Esophagus squamous epithelium (tissue), 5 donors: ENCODE data around the gene DGKB. TPM values are rescaled to one million over a fixed set of nuclear protein-coding genes. Genes with fewer than 3 reads are reported as not detected.

ENCODE experiments used
- DNase-seq: peaks from one replicate; lab custom pipeline; 2025; lab: John Stamatoyannopoulos, UW
- H3K27ac ChIP-seq, 4 donors: fragments of 200-600 bp; sonication (generic); one replicate each; pipeline ENCODE4 v1.5.1; 2016 to 2019; ENCODE audit warnings: mild to moderate bottlenecking in 1 of 4
- H3K27me3 ChIP-seq, 4 donors: fragments of 200-600 bp; sonication (generic); 1 replicate in 3 of 4; 2 replicates in 1 of 4; pipeline versions ENCODE4 v1.5.1 to v1.6.0; 2017 to 2021; ENCODE audit warnings: antibody characterized with exemption in 1 of 4
- H3K36me3 ChIP-seq, 3 donors: fragments of 200-600 bp; sonication (generic); one replicate each; pipeline ENCODE4 v1.5.1; 2016 to 2019
- H3K4me1 ChIP-seq, 3 donors: fragments of 200-600 bp; sonication (generic); one replicate each; pipeline ENCODE4 v1.5.1; 2017 to 2019
- H3K4me3 ChIP-seq, 4 donors: fragments of 200-600 bp; sonication (generic); 1 replicate in 3 of 4; 2 replicates in 1 of 4; pipeline ENCODE4 v1.5.1; 2016 to 2019; ENCODE audit warnings: mild to moderate bottlenecking in 2 of 4, moderate library complexity in 1 of 4
- H3K9me3 ChIP-seq, 3 donors: fragments of 200-600 bp; sonication (generic); one replicate each; pipeline ENCODE4 v1.5.1; 2016 to 2019
- POLR2A ChIP-seq, 4 donors: fragments of 450-650 bp; IDR thresholded peaks; one replicate each; pipeline ENCODE4 v1.6.1; 2017; ENCODE audit warnings: antibody characterized with exemption in 4 of 4, mild to moderate bottlenecking in 4 of 4, moderate library complexity in 3 of 4
- WGBS, 2 donors: methylation state at CpG; one replicate each; pipeline ENCODE4 v1.1.5; 2018; 5-methylcytosine and 5-hydroxymethylcytosine counted together
- intact Hi-C: fragments of 100-400 bp; cut with DNase I; formaldehyde crosslinking; loops from one replicate; pipeline ENCODE4 v1.15.0; 2022
- total RNA-seq, 4 donors: library from RNA; depleted of rRNA; stranded (reverse); fragments of >200 nt; gene quantifications; one replicate each; pipeline ENCODE4 v1.1.0, GENCODE V29; 2016
- TF ChIP-seq, protein P1 (sequence below), 6 experiments: fragments of 450-650 bp in 4 of 6; fragments of 200-600 bp in 2 of 6; sonication (generic) in 2 of 6; IDR thresholded peaks; one replicate each; pipeline ENCODE4 v1.5.1; 2016 to 2019; ENCODE audit warnings: antibody characterized with exemption in 6 of 6, mild to moderate bottlenecking in 4 of 6, moderate library complexity in 4 of 6
- donor health status: DM: yes; HTN: yes; CAD: no.

The DGKB gene
- total RNA-seq, 4 donors from 2014 or later = 0.09 to 1.1 (median 0.23) TPM; not detected in 1

DNA sequence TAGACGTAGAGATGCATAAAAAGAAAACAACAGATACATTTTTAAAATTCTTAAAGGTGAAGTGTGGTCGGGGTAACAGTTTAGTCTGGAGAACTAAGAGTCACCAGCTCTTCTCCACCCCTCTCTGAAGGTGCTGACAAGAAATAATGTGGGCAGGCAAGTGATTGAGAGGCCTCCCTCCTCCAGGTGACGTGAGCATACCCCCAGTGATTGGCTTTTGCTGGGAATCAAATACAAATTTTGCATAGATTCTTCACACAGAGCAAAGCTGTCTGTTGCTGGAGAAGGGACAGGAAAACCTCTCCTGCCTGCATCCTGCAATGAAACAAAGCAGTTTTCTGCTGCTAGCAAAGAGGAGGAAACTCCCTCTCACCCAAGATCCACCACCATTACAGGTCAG is 115.0 kb downstream of the DGKB start:
- TF ChIP-seq POLR2A (IDR thresholded peaks at IDR 0.05) = no peak
- TF ChIP-seq, protein P1, sequence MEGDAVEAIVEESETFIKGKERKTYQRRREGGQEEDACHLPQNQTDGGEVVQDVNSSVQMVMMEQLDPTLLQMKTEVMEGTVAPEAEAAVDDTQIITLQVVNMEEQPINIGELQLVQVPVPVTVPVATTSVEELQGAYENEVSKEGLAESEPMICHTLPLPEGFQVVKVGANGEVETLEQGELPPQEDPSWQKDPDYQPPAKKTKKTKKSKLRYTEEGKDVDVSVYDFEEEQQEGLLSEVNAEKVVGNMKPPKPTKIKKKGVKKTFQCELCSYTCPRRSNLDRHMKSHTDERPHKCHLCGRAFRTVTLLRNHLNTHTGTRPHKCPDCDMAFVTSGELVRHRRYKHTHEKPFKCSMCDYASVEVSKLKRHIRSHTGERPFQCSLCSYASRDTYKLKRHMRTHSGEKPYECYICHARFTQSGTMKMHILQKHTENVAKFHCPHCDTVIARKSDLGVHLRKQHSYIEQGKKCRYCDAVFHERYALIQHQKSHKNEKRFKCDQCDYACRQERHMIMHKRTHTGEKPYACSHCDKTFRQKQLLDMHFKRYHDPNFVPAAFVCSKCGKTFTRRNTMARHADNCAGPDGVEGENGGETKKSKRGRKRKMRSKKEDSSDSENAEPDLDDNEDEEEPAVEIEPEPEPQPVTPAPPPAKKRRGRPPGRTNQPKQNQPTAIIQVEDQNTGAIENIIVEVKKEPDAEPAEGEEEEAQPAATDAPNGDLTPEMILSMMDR (IDR thresholded peaks at IDR 0.05) = no peak
- Histone ChIP-seq H3K4me1 (no peaks in the 10 kb centered on the region), H3K4me3 (no peak overlapping the region), H3K27ac (no peak overlapping the region), H3K9me3 (no peaks in the 10 kb centered on the region), H3K27me3 (no peaks in the 10 kb centered on the region), H3K36me3 (no peaks in the 10 kb centered on the region)
- intact Hi-C loops = no loop called here
- DNase-seq = no peak
- whole genome bisulfite sequencing, 2 donors = 40 to 42% methylated on average over 3 of the region's 3 CpGs

DNA sequence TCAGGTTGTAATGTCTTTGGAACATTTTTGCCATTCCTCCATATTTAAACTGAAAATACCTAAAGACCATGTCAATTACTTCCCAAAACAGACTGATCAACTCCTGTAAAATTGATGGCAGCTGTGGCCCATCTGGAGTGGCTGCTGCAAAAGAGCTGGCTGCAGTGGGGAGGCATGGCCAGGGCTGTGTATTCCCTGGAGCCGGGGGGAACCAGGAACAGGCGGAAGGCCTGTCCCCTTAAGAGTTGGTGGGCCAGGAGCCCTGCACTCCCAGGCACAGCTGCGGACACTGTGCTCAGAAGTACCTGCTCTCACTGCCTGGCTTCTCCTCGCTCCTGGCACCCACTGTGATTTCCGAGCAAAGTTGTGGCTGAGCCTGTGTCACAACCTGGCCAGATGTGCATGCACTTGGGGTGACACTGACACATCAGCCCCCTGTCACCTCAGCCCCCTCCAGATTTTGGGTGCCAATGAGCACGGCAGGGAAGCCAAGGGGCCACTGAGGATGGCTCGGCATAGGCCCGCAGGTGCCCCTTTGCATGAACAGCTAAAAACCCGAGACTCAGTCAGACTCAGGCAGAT is 116.1 kb downstream of the DGKB start:
- TF ChIP-seq, protein P1 (IDR thresholded peaks at IDR 0.05) = no peak
- no peak for TF ChIP-seq POLR2A (IDR thresholded peaks at IDR 0.05)
- Histone ChIP-seq H3K9me3 (no peaks in the 10 kb centered on the region), H3K27ac (no peak overlapping the region), H3K4me3 (no peak overlapping the region), H3K4me1 (no peaks in the 10 kb centered on the region), H3K27me3 (no peaks in the 10 kb centered on the region), H3K36me3 (no peaks in the 10 kb centered on the region)
- intact Hi-C loops = no loop called here
- 94% methylated on average over 5 of the region's 9 CpGs; no CpG with 5 or more reads in 1 of the 2 donors for WGBS, 2 donors
- no peak for DNase-seq

DNA sequence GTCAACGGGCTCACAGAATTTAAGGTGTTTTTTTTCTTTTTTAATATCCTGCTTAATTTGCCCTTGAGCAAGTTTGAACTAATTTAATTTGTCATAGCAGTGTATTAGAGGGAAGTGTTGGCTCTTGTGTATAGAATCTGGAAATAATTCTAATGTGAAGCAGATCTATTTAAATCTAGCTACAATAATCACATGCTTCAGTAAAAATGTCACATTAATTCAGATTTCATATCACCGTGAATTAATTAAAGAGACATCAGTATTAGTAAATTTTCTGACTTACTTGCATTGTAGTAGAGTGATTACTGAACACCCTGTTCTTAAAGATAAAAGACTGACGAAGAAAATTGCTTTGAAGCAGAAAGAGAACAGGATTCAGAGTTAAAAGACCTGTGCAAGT is 124.7 kb downstream of the DGKB start:
- no peak overlapping the region for H3K27ac ChIP-seq
- H3K36me3 ChIP-seq = no peaks in the 10 kb centered on the region
- DNase-seq = no peak
- intact Hi-C loops = no loop called here
- H3K27me3 ChIP-seq = no peaks in the 10 kb centered on the region
- 45 to 55% methylated on average over 3 of the region's 3 CpGs for WGBS, 2 donors
- H3K9me3 ChIP-seq = peaks cover 0 to 15% (median 0%) of the 10 kb centered on the region in 3 donors
- no peak overlapping the region for H3K4me3 ChIP-seq
- no peak for TF ChIP-seq POLR2A (IDR thresholded peaks at IDR 0.05)
- TF ChIP-seq, protein P1 (IDR thresholded peaks at IDR 0.05) = no peak
- H3K4me1 ChIP-seq = no peaks in the 10 kb centered on the region

DNA sequence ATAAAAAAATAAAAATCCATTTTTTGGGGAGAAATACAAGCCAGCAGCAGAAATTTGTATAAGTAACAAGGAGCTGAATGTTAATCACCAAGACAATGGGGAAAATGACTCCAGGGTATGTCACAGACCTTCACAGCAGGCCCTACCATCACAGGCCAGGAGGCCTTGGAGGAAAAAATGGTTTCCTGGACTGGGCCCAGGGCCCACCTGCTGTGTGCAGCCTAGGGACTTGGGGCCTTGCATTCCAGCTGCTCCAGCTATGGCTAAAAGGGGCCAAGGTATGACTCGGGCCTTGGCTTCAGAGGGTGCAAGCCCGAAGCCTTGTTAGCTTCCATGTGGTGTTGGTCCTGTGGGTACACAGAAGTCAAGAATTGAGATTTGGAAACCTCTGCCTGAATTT is 126.3 kb downstream of the DGKB start:
- no peak overlapping the region for H3K4me3 ChIP-seq
- 72% methylated on average over 2 of the region's 2 CpGs; no CpG with 5 or more reads in 1 of the 2 donors for WGBS, 2 donors
- no peaks in the 10 kb centered on the region for H3K36me3 ChIP-seq
- H3K4me1 ChIP-seq = no peaks in the 10 kb centered on the region
- intact Hi-C loops = no loop called here
- H3K9me3 ChIP-seq = peaks cover 0 to 15% (median 0%) of the 10 kb centered on the region in 3 donors
- DNase-seq = no peak
- no peak for TF ChIP-seq POLR2A (IDR thresholded peaks at IDR 0.05)
- TF ChIP-seq, protein P1 (IDR thresholded peaks at IDR 0.05) = no peak
- H3K27ac ChIP-seq = no peak overlapping the region
- H3K27me3 ChIP-seq = no peaks in the 10 kb centered on the region

DNA sequence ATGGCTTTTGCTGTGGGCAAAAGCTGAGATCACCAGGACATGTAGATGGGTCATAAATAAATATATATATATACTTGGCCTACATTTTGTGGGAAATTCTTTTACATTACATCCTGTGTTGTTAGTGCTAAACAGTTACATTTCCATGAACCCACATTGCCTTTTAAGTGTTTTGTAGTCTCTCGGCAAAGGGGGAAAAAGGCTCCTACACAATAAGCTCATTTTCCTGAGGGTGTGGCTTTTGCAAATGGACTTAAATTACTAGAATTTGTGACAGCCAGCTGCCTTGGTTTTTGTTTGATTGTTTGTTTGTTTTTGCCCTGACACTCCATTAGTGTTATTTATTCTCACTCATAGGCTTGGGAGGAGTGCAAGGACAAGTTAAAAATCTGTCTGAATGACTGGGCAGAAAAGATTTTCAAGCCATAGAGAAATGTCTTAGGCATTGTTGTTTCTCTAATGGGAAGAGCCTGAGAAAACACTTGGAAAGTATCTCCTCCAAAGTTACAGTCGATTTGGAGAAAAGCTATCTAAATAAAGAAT is 128.8 kb downstream of the DGKB start:
- intact Hi-C loops = no loop called here
- Histone ChIP-seq H3K27ac (no peak overlapping the region), H3K27me3 (no peaks in the 10 kb centered on the region), H3K4me1 (no peaks in the 10 kb centered on the region), H3K9me3 (peaks cover 0 to 15% (median 0%) of the 10 kb centered on the region in 3 donors), H3K36me3 (no peaks in the 10 kb centered on the region), H3K4me3 (no peak overlapping the region)
- TF ChIP-seq, protein P1 (IDR thresholded peaks at IDR 0.05) = no peak
- no peak for TF ChIP-seq POLR2A (IDR thresholded peaks at IDR 0.05)
- 59 to 70% methylated on average over 2 of the region's 2 CpGs for WGBS, 2 donors
- DNase-seq = no peak
